ENCODE data around the gene ATP6V0A4.

The ATP6V0A4 gene

DNA sequence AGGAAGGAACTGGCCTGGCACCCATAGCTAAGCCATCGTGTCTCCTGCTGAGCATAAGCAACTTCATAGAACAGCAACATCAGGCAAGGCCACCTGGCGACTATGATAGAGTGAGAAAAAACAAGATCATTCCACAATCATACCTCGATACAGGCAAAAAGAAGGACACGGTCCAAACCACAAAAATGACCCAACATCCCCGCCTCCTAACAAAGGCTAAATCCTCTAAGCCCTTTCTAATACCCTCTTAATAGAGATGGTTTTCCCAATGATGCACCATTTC is 56.6 kb downstream of the ATP6V0A4 start:
- H3K23ac ChIP-seq (ENCODE audit: low read depth, low read length, poor library complexity), result no peak overlapping the region
- H3K9me3 ChIP-seq (replicated peaks in 1 of 2; ENCODE audit: control insufficient read depth in 2 of 2, insufficient read depth in 1 of 2, low read depth in 1 of 2, low read length in 2 of 2), result peaks cover 0 to 3% of the 10 kb centered on the region in 2 donors
- no peaks in the 10 kb centered on the region for H3K27me3 ChIP-seq (ENCODE audit: control insufficient read depth in 3 of 3, insufficient read depth in 3 of 3, low read depth in 1 of 3, low read length in 3 of 3)
- no CpG with 5 or more reads among the region's 5 CpGs for WGBS, 2 donors (ENCODE audit: extremely low coverage in 2 of 2, insufficient read length in 2 of 2, insufficient replicate concordance in 1 of 2)
- H2BK12ac ChIP-seq (ENCODE audit: low read length), result no peak overlapping the region
- no peak overlapping the region for H2AFZ ChIP-seq (ENCODE audit: low read length)
- no peaks in the 10 kb centered on the region for H3K36me3 ChIP-seq (replicated peaks in 1 of 2; ENCODE audit: control insufficient read depth in 2 of 2, insufficient read depth in 2 of 2, low read length in 2 of 2)
- peaks cover 0 to 2% of the 10 kb centered on the region in 2 donors for H3K4me1 ChIP-seq (ENCODE audit: control insufficient read depth in 2 of 2, insufficient read depth in 1 of 2, low read depth in 1 of 2, low read length in 2 of 2)
- H3K79me1 ChIP-seq (ENCODE audit: low read depth, low read length), result no peaks in the 10 kb centered on the region
- H3K27ac ChIP-seq (replicated peaks; ENCODE audit: low read length), result no peak overlapping the region
- no peak for DNase-seq (ENCODE audit: low spot score)
- no peak overlapping the region for H2BK5ac ChIP-seq (ENCODE audit: low read length)
- no peak overlapping the region for H4K8ac ChIP-seq (ENCODE audit: low read depth, low read length)
- no peak overlapping the region for H2AK5ac ChIP-seq (ENCODE audit: low read depth, low read length)
- H2BK15ac ChIP-seq (ENCODE audit: low read length), result no peak overlapping the region
- H4K91ac ChIP-seq (ENCODE audit: low read depth, low read length, poor library complexity), result no peak overlapping the region
- H3K18ac ChIP-seq (ENCODE audit: low read length), result no peak overlapping the region
- no peak overlapping the region for H3K14ac ChIP-seq (ENCODE audit: low read length)
- H3K4ac ChIP-seq (ENCODE audit: low read length), result no peak overlapping the region
- no peak overlapping the region for H2BK120ac ChIP-seq (ENCODE audit: low read depth, low read length)
- no peak overlapping the region for H3K4me2 ChIP-seq (ENCODE audit: insufficient read depth, low read length, poor library complexity, severe bottlenecking)
- H3K4me3 ChIP-seq (ENCODE audit: low read length in 2 of 2), result no peak overlapping the region
- H3K9ac ChIP-seq (ENCODE audit: low read depth, low read length, poor library complexity), result no peak overlapping the region

DNA sequence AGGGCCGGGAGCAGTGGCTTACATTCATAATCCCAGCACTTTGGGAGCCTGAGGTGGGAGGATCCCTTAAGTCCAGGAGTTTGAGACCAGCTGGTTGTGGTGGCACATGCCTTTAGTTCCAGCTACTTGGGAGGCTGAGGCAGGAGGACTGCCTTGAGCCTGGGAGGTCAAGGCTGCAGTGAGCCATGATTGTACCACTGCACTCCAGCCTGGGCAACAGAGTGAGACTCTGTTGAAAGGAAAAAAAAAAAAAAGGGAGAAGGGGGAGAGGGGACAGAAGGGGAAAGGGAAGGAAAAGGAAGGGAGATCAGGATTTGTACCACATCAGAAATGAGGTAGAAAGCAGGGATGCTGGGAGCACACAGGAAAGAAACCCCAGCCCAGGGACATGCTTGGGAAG is 58.1 kb downstream of the ATP6V0A4 start:
- H3K18ac ChIP-seq (ENCODE audit: low read length), result no peak overlapping the region
- H3K14ac ChIP-seq (ENCODE audit: low read length), result no peak overlapping the region
- H3K27me3 ChIP-seq (ENCODE audit: control insufficient read depth in 3 of 3, insufficient read depth in 3 of 3, low read depth in 1 of 3, low read length in 3 of 3), result no peaks in the 10 kb centered on the region
- no peak overlapping the region for H3K4me3 ChIP-seq (ENCODE audit: low read length in 2 of 2)
- H3K36me3 ChIP-seq (replicated peaks in 1 of 2; ENCODE audit: control insufficient read depth in 2 of 2, insufficient read depth in 2 of 2, low read length in 2 of 2), result no peaks in the 10 kb centered on the region
- WGBS, 2 donors (ENCODE audit: extremely low coverage in 2 of 2, insufficient read length in 2 of 2, insufficient replicate concordance in 1 of 2), result no CpG with 5 or more reads among the region's 1 CpG
- H3K9ac ChIP-seq (ENCODE audit: low read depth, low read length, poor library complexity), result no peak overlapping the region
- H4K8ac ChIP-seq (ENCODE audit: low read depth, low read length), result no peak overlapping the region
- no peak overlapping the region for H4K91ac ChIP-seq (ENCODE audit: low read depth, low read length, poor library complexity)
- H3K79me1 ChIP-seq (ENCODE audit: low read depth, low read length), result no peaks in the 10 kb centered on the region
- no peak overlapping the region for H2BK120ac ChIP-seq (ENCODE audit: low read depth, low read length)
- H3K23ac ChIP-seq (ENCODE audit: low read depth, low read length, poor library complexity), result no peak overlapping the region
- no peak overlapping the region for H3K4ac ChIP-seq (ENCODE audit: low read length)
- no peak overlapping the region for H2BK5ac ChIP-seq (ENCODE audit: low read length)
- H3K9me3 ChIP-seq (replicated peaks in 1 of 2; ENCODE audit: control insufficient read depth in 2 of 2, insufficient read depth in 1 of 2, low read depth in 1 of 2, low read length in 2 of 2), result peaks cover 0 to 3% of the 10 kb centered on the region in 2 donors
- no peak overlapping the region for H3K4me2 ChIP-seq (ENCODE audit: insufficient read depth, low read length, poor library complexity, severe bottlenecking)
- no peak overlapping the region for H3K27ac ChIP-seq (replicated peaks; ENCODE audit: low read length)
- DNase-seq (ENCODE audit: low spot score), result no peak
- no peak overlapping the region for H2AFZ ChIP-seq (ENCODE audit: low read length)
- no peak overlapping the region for H2BK12ac ChIP-seq (ENCODE audit: low read length)
- H3K4me1 ChIP-seq (ENCODE audit: control insufficient read depth in 2 of 2, insufficient read depth in 1 of 2, low read depth in 1 of 2, low read length in 2 of 2), result peaks cover 0 to 2% of the 10 kb centered on the region in 2 donors
- H2AK5ac ChIP-seq (ENCODE audit: low read depth, low read length), result no peak overlapping the region
- no peak overlapping the region for H2BK15ac ChIP-seq (ENCODE audit: low read length)

DNA sequence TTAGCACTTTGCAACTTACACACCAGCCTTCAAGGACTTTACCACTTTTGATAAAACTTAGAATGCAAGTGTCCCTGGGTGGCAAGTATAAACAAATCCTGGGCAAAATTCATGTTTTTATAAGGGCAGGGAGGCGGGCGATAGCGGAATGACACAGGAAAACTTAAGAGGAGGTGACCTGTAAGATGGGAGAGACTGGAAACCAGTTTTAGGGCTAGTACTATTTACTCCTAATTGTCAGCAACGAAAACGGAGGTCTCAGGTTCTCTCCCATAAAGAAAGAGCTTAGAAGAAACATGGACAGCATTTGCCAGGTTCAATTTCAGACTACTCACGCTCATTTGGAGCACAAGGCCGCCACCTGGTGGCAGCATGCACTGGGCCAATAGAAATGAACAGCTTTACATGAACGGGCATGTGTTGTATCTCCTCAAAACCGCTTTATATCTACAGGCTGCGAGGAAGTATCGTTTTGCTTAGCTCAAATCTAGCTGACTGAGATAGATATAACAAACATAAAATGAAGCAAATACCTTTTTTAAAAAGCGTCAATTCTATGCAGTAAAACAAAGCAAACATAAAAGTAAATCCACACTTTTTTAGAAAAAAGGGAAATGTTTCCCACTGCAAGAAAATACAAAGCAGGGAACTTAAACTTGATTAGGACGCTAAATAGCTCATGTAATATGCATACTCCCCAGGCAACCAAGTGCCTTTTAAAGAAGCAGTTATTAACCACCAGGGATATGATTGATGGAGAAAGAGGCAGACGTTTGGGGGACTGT is 59.3 kb downstream of the ATP6V0A4 start:
- H3K4me3 ChIP-seq (ENCODE audit: low read length in 2 of 2), result no peak overlapping the region
- H3K23ac ChIP-seq (ENCODE audit: low read depth, low read length, poor library complexity), result no peak overlapping the region
- H3K27ac ChIP-seq (replicated peaks; ENCODE audit: low read length), result no peak overlapping the region
- no CpG with 5 or more reads among the region's 14 CpGs for WGBS, 2 donors (ENCODE audit: extremely low coverage in 2 of 2, insufficient read length in 2 of 2, insufficient replicate concordance in 1 of 2)
- H3K27me3 ChIP-seq (ENCODE audit: control insufficient read depth in 3 of 3, insufficient read depth in 3 of 3, low read depth in 1 of 3, low read length in 3 of 3), result no peaks in the 10 kb centered on the region
- peaks cover 0 to 3% of the 10 kb centered on the region in 2 donors for H3K9me3 ChIP-seq (replicated peaks in 1 of 2; ENCODE audit: control insufficient read depth in 2 of 2, insufficient read depth in 1 of 2, low read depth in 1 of 2, low read length in 2 of 2)
- no peak overlapping the region for H2BK12ac ChIP-seq (ENCODE audit: low read length)
- no peak overlapping the region for H3K4ac ChIP-seq (ENCODE audit: low read length)
- H2BK120ac ChIP-seq (ENCODE audit: low read depth, low read length), result no peak overlapping the region
- no peak overlapping the region for H2BK5ac ChIP-seq (ENCODE audit: low read length)
- no peak overlapping the region for H2AK5ac ChIP-seq (ENCODE audit: low read depth, low read length)
- H2AFZ ChIP-seq (ENCODE audit: low read length), result peak overlapping the region; percentile 75
- H4K8ac ChIP-seq (ENCODE audit: low read depth, low read length), result no peak overlapping the region
- no peak overlapping the region for H3K4me2 ChIP-seq (ENCODE audit: insufficient read depth, low read length, poor library complexity, severe bottlenecking)
- H3K36me3 ChIP-seq (replicated peaks in 1 of 2; ENCODE audit: control insufficient read depth in 2 of 2, insufficient read depth in 2 of 2, low read length in 2 of 2), result no peaks in the 10 kb centered on the region
- peak; percentile 77 for DNase-seq (ENCODE audit: low spot score)
- H2BK15ac ChIP-seq (ENCODE audit: low read length), result no peak overlapping the region
- H3K79me1 ChIP-seq (ENCODE audit: low read depth, low read length), result no peaks in the 10 kb centered on the region
- H3K4me1 ChIP-seq (ENCODE audit: control insufficient read depth in 2 of 2, insufficient read depth in 1 of 2, low read depth in 1 of 2, low read length in 2 of 2), result peaks cover 0 to 2% of the 10 kb centered on the region in 2 donors
- H3K18ac ChIP-seq (ENCODE audit: low read length), result no peak overlapping the region
- no peak overlapping the region for H3K14ac ChIP-seq (ENCODE audit: low read length)
- H4K91ac ChIP-seq (ENCODE audit: low read depth, low read length, poor library complexity), result no peak overlapping the region
- no peak overlapping the region for H3K9ac ChIP-seq (ENCODE audit: low read depth, low read length, poor library complexity)

GRCh38 chr7:138738114-138738513 is 59.9 kb downstream of the ATP6V0A4 start:
- no peak overlapping the region for H2AK5ac ChIP-seq (ENCODE audit: low read depth, low read length)
- no peak overlapping the region for H3K23ac ChIP-seq (ENCODE audit: low read depth, low read length, poor library complexity)
- no peak for DNase-seq (ENCODE audit: low spot score)
- H3K4me2 ChIP-seq (ENCODE audit: insufficient read depth, low read length, poor library complexity, severe bottlenecking), result no peak overlapping the region
- H3K79me1 ChIP-seq (ENCODE audit: low read depth, low read length), result no peaks in the 10 kb centered on the region
- H2BK120ac ChIP-seq (ENCODE audit: low read depth, low read length), result no peak overlapping the region
- no peak overlapping the region for H3K27ac ChIP-seq (replicated peaks; ENCODE audit: low read length)
- H3K9me3 ChIP-seq (replicated peaks in 1 of 2; ENCODE audit: control insufficient read depth in 2 of 2, insufficient read depth in 1 of 2, low read depth in 1 of 2, low read length in 2 of 2), result peaks cover 0 to 3% of the 10 kb centered on the region in 2 donors
- H2BK12ac ChIP-seq (ENCODE audit: low read length), result no peak overlapping the region
- no CpG with 5 or more reads among the region's 3 CpGs for WGBS, 2 donors (ENCODE audit: extremely low coverage in 2 of 2, insufficient read length in 2 of 2, insufficient replicate concordance in 1 of 2)
- no peak overlapping the region for H4K91ac ChIP-seq (ENCODE audit: low read depth, low read length, poor library complexity)
- no peak overlapping the region for H3K18ac ChIP-seq (ENCODE audit: low read length)
- H3K9ac ChIP-seq (ENCODE audit: low read depth, low read length, poor library complexity), result no peak overlapping the region
- no peak overlapping the region for H2BK15ac ChIP-seq (ENCODE audit: low read length)
- H3K4me3 ChIP-seq (ENCODE audit: low read length in 2 of 2), result no peak overlapping the region
- H4K8ac ChIP-seq (ENCODE audit: low read depth, low read length), result no peak overlapping the region
- no peaks in the 10 kb centered on the region for H3K36me3 ChIP-seq (replicated peaks in 1 of 2; ENCODE audit: control insufficient read depth in 2 of 2, insufficient read depth in 2 of 2, low read length in 2 of 2)
- peak overlapping the region; percentile 75 for H2AFZ ChIP-seq (ENCODE audit: low read length)
- no peaks in the 10 kb centered on the region for H3K27me3 ChIP-seq (ENCODE audit: control insufficient read depth in 3 of 3, insufficient read depth in 3 of 3, low read depth in 1 of 3, low read length in 3 of 3)
- no peak overlapping the region for H2BK5ac ChIP-seq (ENCODE audit: low read length)
- no peak overlapping the region for H3K14ac ChIP-seq (ENCODE audit: low read length)
- H3K4me1 ChIP-seq (ENCODE audit: control insufficient read depth in 2 of 2, insufficient read depth in 1 of 2, low read depth in 1 of 2, low read length in 2 of 2), result peaks cover 0 to 2% of the 10 kb centered on the region in 2 donors
- H3K4ac ChIP-seq (ENCODE audit: low read length), result no peak overlapping the region
